Limb (tissue), 2 donors: ENCODE results near the gene OR2T1.
"Not testable (repeated sequence)": the region's sequence is repeated elsewhere in the genome, so short reads cannot be mapped to it uniquely, and the experiment has no call there.

Source experiments
- DNase-seq, 2 donors: peaks; one replicate each; pipeline ENCODE4 v3.0.0-alpha.2; 2016; ENCODE audit errors: extremely low spot score in 2 of 2

Gene OR2T1

DNA sequence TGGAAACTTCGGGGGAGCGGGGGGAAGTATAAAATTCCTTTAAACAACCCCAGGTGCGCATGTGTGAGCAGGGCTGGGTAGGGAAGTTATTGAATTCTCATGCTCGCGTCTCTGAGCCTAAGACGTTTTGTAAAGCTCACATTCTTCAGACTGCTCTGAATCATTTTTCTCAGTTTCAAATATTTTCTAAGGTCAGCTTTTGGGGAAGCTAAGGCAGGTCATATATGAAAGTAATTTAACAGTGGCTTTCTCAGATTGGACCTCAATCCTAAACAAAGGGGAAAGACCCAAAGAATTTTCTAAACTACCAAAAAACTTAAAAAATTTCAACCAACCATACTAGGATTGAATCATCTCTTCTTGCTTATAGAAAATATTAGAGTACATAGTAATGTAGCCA is 32.1 kb downstream of the OR2T1 start:
- DNase-seq, result not testable (repeated sequence)

DNA sequence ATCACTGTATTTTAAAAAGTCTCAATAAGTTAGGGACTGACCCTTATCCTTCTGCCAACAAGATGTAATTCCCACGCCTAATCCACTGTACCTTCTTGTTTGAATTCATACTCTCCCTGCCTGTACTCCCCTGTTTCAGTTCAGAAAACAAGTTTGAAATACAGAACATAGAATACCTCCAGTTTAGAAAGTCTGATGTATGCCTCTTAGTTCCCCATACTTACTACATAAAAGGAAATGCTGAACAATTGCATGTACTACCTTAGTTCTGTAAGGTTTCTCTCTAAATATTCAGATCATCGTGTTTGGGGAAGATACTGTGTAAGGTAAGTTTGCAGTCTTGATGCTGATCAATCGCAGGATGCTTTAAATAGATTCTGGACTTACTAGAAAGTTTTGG is 33.5 kb downstream of the OR2T1 start:
- not testable (repeated sequence) for DNase-seq

DNA sequence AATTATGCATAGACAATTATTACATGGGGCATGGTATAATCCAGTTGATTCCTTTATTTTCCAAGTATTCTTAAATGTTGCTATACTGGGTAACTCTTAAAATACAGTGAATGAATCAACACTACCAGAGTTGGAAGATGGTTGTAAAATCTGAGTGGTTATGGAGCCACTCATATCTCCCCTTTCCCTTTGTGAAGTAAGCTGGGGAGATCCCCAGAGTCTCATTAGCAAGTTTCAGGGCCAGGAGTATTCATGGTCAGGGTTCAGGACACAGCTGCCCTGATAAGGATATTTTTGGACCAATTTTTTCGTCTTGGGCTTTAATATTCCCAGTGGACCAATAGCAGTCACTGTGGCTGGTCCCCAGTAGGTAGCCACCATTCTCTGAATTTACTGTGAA is 35.8 kb downstream of the OR2T1 start:
- not testable (repeated sequence) for DNase-seq

DNA sequence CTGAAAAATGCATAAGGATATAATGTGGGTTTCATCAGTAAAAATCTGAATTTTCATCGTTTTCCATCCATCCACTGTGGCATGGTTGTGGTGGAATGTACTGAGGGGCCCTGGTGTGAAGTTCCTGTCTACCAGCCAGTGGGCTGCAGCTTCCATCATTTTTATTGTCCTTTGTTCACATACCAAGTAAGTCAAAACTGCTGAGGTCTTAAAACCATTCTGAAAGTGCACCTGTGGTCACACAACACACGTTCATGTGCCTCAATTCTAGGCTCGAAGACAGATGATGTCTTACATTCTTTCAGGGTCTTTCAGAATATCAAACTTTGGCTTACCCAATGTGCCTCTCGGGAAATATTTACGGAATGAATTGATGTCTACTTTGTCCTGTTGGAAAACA is 36.4 kb downstream of the OR2T1 start:
- not testable (repeated sequence) for DNase-seq

DNA sequence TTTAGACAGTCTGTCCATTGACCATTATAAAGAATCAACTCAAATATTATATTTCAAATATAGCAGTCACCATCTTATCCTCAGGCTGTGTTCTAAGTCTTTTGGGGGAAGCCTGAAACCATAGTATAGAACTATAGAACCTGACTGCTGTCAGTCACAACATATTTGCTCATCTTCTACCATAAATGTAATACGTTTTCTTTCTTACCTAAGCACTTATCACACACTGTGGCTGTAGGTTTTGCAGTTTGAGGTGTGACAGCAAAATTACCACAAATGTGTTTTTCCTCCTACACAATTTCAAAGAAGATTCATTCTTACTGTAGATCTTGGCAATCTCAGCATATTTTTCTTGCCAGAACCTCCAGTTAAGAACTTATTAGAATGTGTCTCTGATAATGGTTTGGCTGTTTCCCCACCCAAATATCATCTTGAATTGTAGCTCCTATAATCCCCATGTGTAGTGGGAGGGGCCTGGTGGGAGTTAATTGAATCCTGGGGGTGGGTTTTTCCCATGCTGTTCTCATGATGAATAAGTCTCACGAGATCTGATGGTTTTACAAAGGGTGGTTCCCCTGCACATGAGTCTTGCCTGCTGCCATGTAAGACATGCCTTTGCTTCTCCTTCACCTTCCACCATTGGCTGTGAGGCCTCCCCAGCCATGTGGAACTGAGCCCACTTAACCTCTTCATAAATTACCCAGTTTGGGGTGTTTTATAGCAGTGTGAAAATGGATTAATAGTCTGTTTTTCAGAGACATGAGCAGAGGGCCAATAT is 39.8 kb downstream of the OR2T1 start:
- DNase-seq, result not testable (repeated sequence)

DNA sequence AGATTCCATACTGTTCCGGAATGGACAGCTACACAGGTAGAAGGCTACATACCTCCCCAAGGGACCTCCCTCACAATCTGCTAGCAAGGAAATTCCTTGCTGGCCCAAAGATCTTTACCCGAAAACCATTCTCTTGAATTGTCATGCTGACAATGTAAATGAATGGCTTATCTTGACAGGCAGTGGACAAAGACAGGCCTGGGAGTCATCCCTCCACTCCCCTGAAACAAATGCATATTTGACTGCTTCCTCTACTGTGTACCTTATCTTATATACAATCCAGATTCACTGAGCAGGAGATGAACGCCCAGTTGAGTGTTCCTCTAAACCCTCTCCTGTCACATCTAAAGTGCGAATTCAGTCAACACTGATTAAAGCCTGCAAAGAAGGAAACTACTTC is 41.8 kb downstream of the OR2T1 start:
- not testable (repeated sequence) for DNase-seq

DNA sequence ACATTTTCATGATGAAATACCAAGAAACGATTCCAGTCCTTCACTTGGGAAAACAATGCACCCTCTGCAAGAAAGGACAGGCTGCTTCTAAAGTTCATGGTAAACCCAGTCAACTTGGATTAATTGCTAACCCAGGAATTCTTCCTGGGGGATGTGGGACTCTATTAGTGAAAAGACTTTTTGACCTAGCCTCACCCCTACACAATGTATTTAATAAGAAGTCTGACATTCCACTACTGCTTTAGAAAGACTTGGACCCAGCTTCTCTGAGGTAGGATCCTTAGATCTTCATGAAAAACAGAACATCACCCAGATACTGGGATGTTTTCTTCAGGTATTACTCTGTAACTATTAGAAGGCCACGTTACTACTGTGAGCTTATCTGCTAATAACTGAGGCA is 42.6 kb downstream of the OR2T1 start, which contains the start of gene OR2T2:
TSS of gene OR2T2 (plus strand) at position 239 of the 400 bp plus-strand sequence. CDS start 7,161 bp downstream, outside the sequence.
- not testable (repeated sequence) for DNase-seq

DNA sequence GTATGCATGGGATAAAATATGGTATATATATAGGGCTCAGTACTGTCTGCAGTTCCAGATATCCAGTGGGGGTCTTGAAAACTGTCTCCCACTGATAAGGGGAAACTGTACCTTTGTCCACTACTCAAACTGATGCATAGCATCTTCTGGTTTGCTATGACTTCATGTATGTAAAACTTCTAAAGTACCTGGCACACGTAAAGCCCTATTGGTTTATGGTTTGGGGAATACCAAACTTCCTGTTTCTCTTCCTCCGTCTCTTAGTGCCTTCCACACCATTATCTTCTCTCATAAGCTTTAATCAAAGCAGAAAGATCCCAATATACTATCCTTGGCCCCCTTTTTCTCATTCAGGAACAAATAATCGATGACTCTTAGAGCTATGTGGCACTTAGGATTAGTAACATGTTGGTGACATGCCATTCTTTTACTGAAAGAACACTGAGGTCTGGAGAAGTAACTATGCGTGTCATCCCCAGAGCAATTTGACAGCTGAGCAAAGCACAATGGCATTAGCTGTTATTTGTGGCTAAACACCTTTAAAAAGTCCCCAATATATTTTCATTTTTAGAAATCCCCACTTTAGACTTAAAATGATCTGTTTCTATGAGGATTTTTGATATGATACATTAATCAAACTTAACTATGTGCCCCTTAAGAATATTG is 45.7 kb downstream of the OR2T1 start:
- DNase-seq, result not testable (repeated sequence)

DNA sequence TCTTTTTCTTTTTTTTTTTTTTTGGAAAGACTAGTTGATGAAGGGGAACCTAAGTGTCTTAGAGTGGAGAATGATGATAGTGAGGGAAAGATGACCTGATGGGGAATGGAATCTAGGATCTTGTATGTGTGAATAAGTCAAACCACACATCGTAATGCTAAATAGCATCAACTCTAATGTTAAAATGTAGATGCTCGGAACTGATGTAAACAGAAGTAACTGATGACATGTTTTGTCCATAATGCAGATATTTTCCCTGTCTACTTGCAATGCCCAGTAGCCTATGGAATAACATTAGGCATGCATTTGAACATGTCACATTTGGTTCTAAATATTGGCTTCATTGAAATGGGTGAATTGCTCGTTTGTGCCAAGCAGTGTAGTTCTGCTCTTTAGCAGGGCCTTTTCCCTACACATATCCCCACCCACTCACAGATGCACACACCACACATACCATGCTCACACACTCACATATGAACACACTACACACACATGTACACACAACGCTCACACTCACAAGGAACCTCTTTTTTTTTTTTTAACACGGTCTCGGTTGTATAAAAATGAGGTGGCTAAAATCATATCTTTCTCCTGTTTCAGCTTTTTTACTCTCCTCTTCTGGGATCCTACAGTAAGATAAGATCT is 47.1 kb downstream of the OR2T1 start:
- DNase-seq, result not testable (repeated sequence)

DNA sequence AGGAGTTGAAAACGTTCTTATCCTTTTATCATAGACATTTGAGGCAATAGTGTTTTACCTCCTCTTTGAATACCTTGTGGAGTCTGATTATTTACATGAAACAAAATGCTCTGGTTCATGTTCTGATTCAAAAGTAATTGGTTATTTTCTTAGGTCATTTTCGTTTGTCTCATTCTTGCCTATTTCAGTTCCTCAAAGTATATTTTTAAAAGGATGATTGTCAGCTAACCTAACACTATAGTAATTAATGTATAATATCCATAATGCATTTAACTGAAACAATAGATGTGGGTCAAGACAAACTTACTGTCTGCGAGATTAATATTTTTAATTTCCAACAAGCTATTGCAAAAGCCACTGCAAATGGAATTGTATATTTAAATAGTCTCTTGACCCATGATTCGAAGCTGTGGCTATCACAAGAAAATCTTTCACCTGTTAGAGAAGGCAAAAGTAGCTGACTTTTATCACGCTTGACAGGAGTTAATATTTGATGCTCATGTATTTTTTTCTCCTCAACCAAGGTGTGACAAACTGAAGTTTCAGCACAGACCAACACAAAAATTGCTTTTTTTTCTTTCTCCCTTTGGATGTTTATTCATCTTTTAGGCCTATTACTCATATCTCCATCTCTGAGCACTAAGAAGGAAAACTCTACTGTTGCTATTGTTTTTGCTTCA is 47.8 kb downstream of the OR2T1 start:
- DNase-seq, result not testable (repeated sequence)

DNA sequence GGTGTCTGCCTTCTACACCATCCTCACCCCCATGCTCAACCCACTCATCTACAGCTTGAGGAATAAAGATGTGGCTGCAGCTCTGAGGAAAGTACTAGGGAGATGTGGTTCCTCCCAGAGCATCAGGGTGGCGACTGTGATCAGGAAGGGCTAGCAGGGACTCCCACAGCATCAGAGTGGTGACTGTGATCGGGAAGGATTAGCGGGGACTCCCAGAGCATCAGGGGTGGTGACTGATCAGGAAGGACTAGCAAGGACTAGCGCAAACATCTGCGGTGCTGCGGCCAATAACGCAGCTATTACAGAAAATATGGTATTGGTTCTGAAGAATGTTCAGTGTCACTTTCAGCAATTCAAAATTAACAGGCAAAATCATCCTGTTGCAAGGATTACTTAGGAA is 50.8 kb downstream of the OR2T1 start:
- DNase-seq, result not testable (repeated sequence)

DNA sequence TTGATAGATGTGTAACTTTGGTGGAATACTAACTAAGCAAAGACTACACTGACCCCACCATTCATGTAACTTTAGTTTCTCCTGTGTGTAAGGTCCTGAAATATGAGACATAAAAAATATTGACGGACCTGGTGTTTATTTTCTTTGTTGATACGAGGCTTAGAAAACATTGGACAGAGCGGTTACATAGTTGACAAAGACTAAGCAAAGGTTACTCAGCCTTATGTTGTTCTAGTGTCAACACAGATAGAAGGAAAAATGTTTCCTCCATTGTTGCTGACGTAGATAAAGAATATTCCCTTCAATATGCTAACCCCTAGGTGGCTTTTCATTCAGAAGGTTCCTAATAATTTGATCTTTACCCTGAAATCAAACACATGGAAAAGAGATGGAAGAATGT is 52.2 kb downstream of the OR2T1 start:
- not testable (repeated sequence) for DNase-seq

DNA sequence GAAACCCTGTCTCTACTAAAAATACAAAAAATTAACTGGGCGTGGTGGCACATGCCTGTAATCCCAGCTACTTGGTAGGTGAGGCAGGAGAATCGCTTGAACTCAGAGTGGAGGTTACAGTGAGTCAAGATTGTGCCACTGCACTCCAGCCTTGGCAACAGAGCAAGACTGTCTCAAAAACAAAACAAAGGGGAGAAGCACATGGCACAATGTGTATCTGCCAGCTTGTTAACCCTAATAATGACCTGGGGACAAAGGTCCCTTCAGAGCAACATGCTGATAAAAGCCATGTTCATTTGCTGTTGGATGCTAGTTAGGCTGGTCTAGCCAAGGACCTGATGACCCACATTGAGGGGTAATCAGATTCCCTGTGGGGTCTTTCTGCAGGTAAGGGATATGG is 53.8 kb downstream of the OR2T1 start:
- not testable (repeated sequence) for DNase-seq
